Karpas-422 (cell line): Measurements from ENCODE around the gene C1RL. TPM values are rescaled to one million over a fixed set of nuclear protein-coding genes. Genes with fewer than 3 reads are reported as not detected.

Experiments used
- DNase-seq: peaks from one replicate; pipeline ENCODE4 v3.0.0-alpha.2; 2015
- H2AFZ ChIP-seq: fragments of 200-600 bp; sonication (generic); 2 replicates; pipeline ENCODE4 v1.6.1; 2014; ENCODE audit warnings: antibody characterized with exemption, low read length, mixed read lengths
- H3K27ac ChIP-seq: fragments of 200-600 bp; sonication (generic); 2 replicates; pipeline ENCODE4 v1.5.1; 2014; ENCODE audit warnings: mild to moderate bottlenecking, low read length, moderate library complexity
- H3K27me3 ChIP-seq: fragments of 200-600 bp; sonication (generic); 2 replicates; pipeline ENCODE4 v1.6.1; 2014; ENCODE audit warnings: low read length, mixed read lengths
- H3K36me3 ChIP-seq: fragments of 200-600 bp; sonication (generic); 2 replicates; pipeline ENCODE4 v1.6.1; 2014; ENCODE audit warnings: low read length, mixed read lengths; ENCODE audit not compliant: insufficient read depth
- H3K4me1 ChIP-seq: fragments of 200-600 bp; sonication (generic); 2 replicates; pipeline ENCODE4 v1.6.1; 2014; ENCODE audit warnings: mild to moderate bottlenecking, low read length, mixed read lengths
- H3K4me2 ChIP-seq: fragments of 200-600 bp; sonication (generic); 2 replicates; pipeline ENCODE4 v1.6.1; 2014; ENCODE audit warnings: low read length, low read depth, mild to moderate bottlenecking; ENCODE audit not compliant: poor library complexity, severe bottlenecking
- H3K4me3 ChIP-seq: fragments of 200-600 bp; sonication (generic); 2 replicates; pipeline ENCODE4 v1.5.1; 2014; ENCODE audit warnings: mild to moderate bottlenecking, antibody characterized with exemption, low read length, mixed read lengths
- H3K79me2 ChIP-seq: fragments of 200-600 bp; sonication (generic); 2 replicates; pipeline ENCODE4 v1.6.1; 2014; ENCODE audit warnings: mild to moderate bottlenecking, low read length, mixed read lengths
- H3K9ac ChIP-seq: fragments of 200-600 bp; sonication (generic); 2 replicates; pipeline ENCODE4 v1.6.0; 2014; ENCODE audit warnings: low read length
- H3K9me2 ChIP-seq: fragments of 200-600 bp; sonication (generic), shearing (Covaris generic); replicated peaks from 2 replicates; pipeline ENCODE4 v1.6.0; 2014; ENCODE audit warnings: mild to moderate bottlenecking, low read length, moderate library complexity; ENCODE audit not compliant: insufficient read depth
- H3K9me3 ChIP-seq: fragments of 300-700, 200-600 bp; sonication (generic); 2 replicates; pipeline ENCODE4 v1.6.1; 2014; ENCODE audit warnings: low read length, mixed read lengths
- H4K20me1 ChIP-seq: fragments of 200-600 bp; sonication (generic); 2 replicates; pipeline ENCODE4 v1.6.1; 2014; ENCODE audit warnings: mild to moderate bottlenecking, antibody characterized with exemption, low read length, low read depth; ENCODE audit not compliant: insufficient read depth
- total RNA-seq: library from RNA; depleted of rRNA; stranded (reverse); fragments of >200 nt; shearing (Covaris generic); gene quantifications from 2 replicates; pipeline ENCODE4 v1.2.3, GENCODE V29; 2014; ENCODE audit warnings: low replicate concordance

C1RL gene
- total RNA-seq, 1 experiment from 2014 or later, result 81.5 TPM

GRCh38 chr12:7151532-7151931 is 42.5 kb upstream of the C1RL start:
- no peak overlapping the region for H3K4me2 ChIP-seq

GRCh38 chr12:7150841-7151240 is 41.8 kb upstream of the C1RL start:
- DNase-seq, result no peak
- no peak overlapping the region for H3K4me3 ChIP-seq
- H3K79me2 ChIP-seq, result no peaks in the 10 kb centered on the region
- no peaks in the 10 kb centered on the region for H3K9me2 ChIP-seq
- H3K27ac ChIP-seq, result no peak overlapping the region
- no peaks in the 10 kb centered on the region for H3K9me3 ChIP-seq
- no peaks in the 10 kb centered on the region for H3K36me3 ChIP-seq
- H3K4me2 ChIP-seq, result no peak overlapping the region
- no peak overlapping the region for H3K9ac ChIP-seq
- H3K4me1 ChIP-seq, result no peaks in the 10 kb centered on the region
- H3K27me3 ChIP-seq, result no peaks in the 10 kb centered on the region
- no peak overlapping the region for H2AFZ ChIP-seq
- H4K20me1 ChIP-seq, result no peaks in the 10 kb centered on the region

More at GRCh38 chr12:7151532-7151931, 42.5 kb upstream of the C1RL start:
- no peaks in the 10 kb centered on the region for H3K9me2 ChIP-seq
- no peak overlapping the region for H3K4me3 ChIP-seq
- H3K79me2 ChIP-seq, result no peaks in the 10 kb centered on the region
- H3K4me1 ChIP-seq, result no peaks in the 10 kb centered on the region
- no peak overlapping the region for H3K27ac ChIP-seq
- H3K9ac ChIP-seq, result no peak overlapping the region
- DNase-seq, result no peak
- H3K27me3 ChIP-seq, result no peaks in the 10 kb centered on the region
- H4K20me1 ChIP-seq, result no peaks in the 10 kb centered on the region
- no peaks in the 10 kb centered on the region for H3K9me3 ChIP-seq
- no peaks in the 10 kb centered on the region for H3K36me3 ChIP-seq
- no peak overlapping the region for H2AFZ ChIP-seq

GRCh38 chr12:7150356-7150755 is 41.3 kb upstream of the C1RL start:
- no peaks in the 10 kb centered on the region for H3K9me3 ChIP-seq
- no peaks in the 10 kb centered on the region for H4K20me1 ChIP-seq
- no peaks in the 10 kb centered on the region for H3K9me2 ChIP-seq
- no peaks in the 10 kb centered on the region for H3K79me2 ChIP-seq
- DNase-seq, result no peak
- no peak overlapping the region for H3K27ac ChIP-seq
- H3K4me3 ChIP-seq, result no peak overlapping the region
- no peaks in the 10 kb centered on the region for H3K36me3 ChIP-seq
- no peak overlapping the region for H3K9ac ChIP-seq
- no peak overlapping the region for H2AFZ ChIP-seq
- H3K4me1 ChIP-seq, result no peaks in the 10 kb centered on the region
- H3K4me2 ChIP-seq, result no peak overlapping the region
- H3K27me3 ChIP-seq, result no peaks in the 10 kb centered on the region

GRCh38 chr12:7146906-7147305 is 37.9 kb upstream of the C1RL start:
- Histone ChIP-seq H3K27ac (no peak overlapping the region), H3K4me3 (no peak overlapping the region), H3K36me3 (no peaks in the 10 kb centered on the region), H3K9me2 (no peaks in the 10 kb centered on the region), H3K79me2 (no peaks in the 10 kb centered on the region), H3K27me3 (no peaks in the 10 kb centered on the region), H2AFZ (no peak overlapping the region), H3K4me1 (no peaks in the 10 kb centered on the region), H3K9ac (no peak overlapping the region), H3K9me3 (no peaks in the 10 kb centered on the region), H3K4me2 (no peak overlapping the region), H4K20me1 (no peaks in the 10 kb centered on the region)
- no peak for DNase-seq

GRCh38 chr12:7146228-7146627 is 37.2 kb upstream of the C1RL start:
- Histone ChIP-seq H3K4me2 (no peak overlapping the region), H3K9ac (no peak overlapping the region), H3K36me3 (no peaks in the 10 kb centered on the region), H3K9me2 (no peaks in the 10 kb centered on the region), H3K9me3 (no peaks in the 10 kb centered on the region), H2AFZ (no peak overlapping the region), H3K4me3 (no peak overlapping the region), H4K20me1 (no peaks in the 10 kb centered on the region), H3K4me1 (no peaks in the 10 kb centered on the region), H3K79me2 (no peaks in the 10 kb centered on the region), H3K27ac (no peak overlapping the region), H3K27me3 (no peaks in the 10 kb centered on the region)
- DNase-seq, result no peak

- no peak for DNase-seq
- H3K9me3 ChIP-seq, result no peaks in the 10 kb centered on the region
- no peaks in the 10 kb centered on the region for H3K79me2 ChIP-seq
- H3K27ac ChIP-seq, result no peak overlapping the region
- no peaks in the 10 kb centered on the region for H4K20me1 ChIP-seq
- H3K4me1 ChIP-seq, result no peaks in the 10 kb centered on the region
- H3K9me2 ChIP-seq, result no peaks in the 10 kb centered on the region
- no peak overlapping the region for H3K4me2 ChIP-seq
- no peak overlapping the region for H3K4me3 ChIP-seq
- no peak overlapping the region for H2AFZ ChIP-seq
- H3K9ac ChIP-seq, result no peak overlapping the region
- no peaks in the 10 kb centered on the region for H3K27me3 ChIP-seq
- H3K36me3 ChIP-seq, result no peaks in the 10 kb centered on the region
Observed at GRCh38 chr12:7145671-7146070, 36.7 kb upstream of the C1RL start.

- Histone ChIP-seq H3K79me2 (no peaks in the 10 kb centered on the region), H3K9ac (no peak overlapping the region), H3K4me3 (no peak overlapping the region), H2AFZ (no peak overlapping the region), H3K27ac (no peak overlapping the region), H3K4me2 (no peak overlapping the region), H3K27me3 (no peaks in the 10 kb centered on the region), H3K36me3 (no peaks in the 10 kb centered on the region), H3K9me3 (no peaks in the 10 kb centered on the region), H4K20me1 (no peaks in the 10 kb centered on the region), H3K9me2 (no peaks in the 10 kb centered on the region), H3K4me1 (no peaks in the 10 kb centered on the region)
- peak; percentile 79 for DNase-seq
Observed at GRCh38 chr12:7144414-7145120, 35.6 kb upstream of the C1RL start.

- Histone ChIP-seq H3K9ac (no peak overlapping the region), H3K4me3 (no peak overlapping the region), H4K20me1 (no peaks in the 10 kb centered on the region), H3K27me3 (no peaks in the 10 kb centered on the region), H3K9me2 (no peaks in the 10 kb centered on the region), H2AFZ (no peak overlapping the region), H3K4me2 (no peak overlapping the region), H3K9me3 (no peaks in the 10 kb centered on the region), H3K79me2 (no peaks in the 10 kb centered on the region), H3K4me1 (no peaks in the 10 kb centered on the region), H3K27ac (no peak overlapping the region), H3K36me3 (no peaks in the 10 kb centered on the region)
- DNase-seq, result no peak
Observed at GRCh38 chr12:7143564-7143963, 34.5 kb upstream of the C1RL start.
